HG02678 (cell line): ENCODE results near the gene TUG1.

Source experiments
- ATAC-seq: cut with Tn5 transposase; IDR thresholded peaks from one replicate; pipeline ENCODE4 v1.9.1; 2021; ENCODE audit warnings: mild to moderate bottlenecking, moderate library complexity; ENCODE audit not compliant: unreplicated experiment

TUG1 gene

DNA sequence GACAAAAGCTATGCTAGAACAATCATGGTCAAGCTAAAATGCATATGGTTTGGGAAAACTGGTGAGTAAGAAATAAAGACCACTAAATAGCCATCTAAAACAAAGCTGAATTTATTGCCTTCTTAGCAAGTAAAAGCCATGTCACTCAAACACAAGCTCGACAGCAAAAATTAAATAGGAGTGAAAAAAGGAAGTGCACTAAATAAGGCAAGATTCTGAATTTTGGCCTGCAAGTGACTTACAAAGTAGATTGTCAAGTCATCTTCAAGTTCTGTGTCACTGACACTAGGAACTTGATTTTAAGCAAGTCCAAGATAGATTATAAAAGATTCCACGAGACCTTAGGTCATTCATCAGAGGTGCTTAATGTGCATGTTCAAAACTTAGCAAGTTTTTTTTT, 27.4 kb downstream of the TUG1 start:
- ATAC-seq, result no peak

- ATAC-seq, result no peak
These were observed 29.3 kb downstream of the TUG1 start for GRCh38 chr22:30998329-30998728.

DNA sequence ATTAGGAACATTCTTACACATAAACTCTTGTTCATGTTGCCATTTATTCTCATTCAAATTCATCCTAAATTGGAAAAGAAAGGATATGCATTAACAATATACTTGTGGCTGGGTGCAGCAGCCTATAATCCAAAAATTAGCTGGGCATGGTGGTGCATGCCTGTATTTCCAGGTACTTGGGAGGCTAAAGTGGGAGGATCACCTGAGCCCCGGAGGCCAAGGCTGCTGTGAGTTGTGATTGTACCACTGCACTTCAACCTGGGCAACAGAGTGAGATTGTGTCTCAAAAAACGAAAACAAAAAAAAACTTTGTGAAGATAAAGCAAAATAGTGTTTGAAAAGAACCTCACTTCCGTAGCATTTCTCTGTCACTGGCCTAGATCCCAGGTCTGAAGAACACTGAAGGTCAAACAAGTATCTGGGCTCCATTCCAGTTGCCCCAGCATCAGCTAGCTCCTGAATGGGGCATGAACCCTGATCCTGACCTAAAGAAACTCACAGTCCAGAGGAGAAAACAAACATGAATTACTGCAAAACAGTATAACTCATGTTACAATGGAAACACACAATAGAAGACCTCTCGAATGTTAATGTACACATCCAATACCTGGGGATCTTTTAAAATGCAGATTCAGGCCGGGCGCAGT, 32.2 kb downstream of the TUG1 start:
- ATAC-seq, result no peak

DNA sequence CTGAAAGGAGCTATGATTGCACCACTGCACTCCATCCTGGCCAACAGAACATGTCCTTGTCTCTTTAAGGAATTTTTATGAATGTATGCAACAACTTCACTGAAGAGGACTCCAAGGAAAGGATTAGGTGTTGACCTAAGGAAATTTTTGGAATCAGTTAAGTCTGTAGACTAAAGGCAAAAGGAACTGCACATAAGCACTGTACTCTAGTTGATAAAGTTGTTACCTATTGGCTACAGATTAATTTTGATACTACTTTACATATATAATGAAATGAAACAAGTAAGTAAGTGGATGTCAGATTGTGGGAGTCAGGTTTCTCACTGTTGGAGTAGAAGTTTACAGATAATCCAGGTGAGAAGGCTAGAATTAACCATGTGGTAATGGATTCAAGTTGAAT, 36.5 kb downstream of the TUG1 start:
- ATAC-seq, result no peak

DNA sequence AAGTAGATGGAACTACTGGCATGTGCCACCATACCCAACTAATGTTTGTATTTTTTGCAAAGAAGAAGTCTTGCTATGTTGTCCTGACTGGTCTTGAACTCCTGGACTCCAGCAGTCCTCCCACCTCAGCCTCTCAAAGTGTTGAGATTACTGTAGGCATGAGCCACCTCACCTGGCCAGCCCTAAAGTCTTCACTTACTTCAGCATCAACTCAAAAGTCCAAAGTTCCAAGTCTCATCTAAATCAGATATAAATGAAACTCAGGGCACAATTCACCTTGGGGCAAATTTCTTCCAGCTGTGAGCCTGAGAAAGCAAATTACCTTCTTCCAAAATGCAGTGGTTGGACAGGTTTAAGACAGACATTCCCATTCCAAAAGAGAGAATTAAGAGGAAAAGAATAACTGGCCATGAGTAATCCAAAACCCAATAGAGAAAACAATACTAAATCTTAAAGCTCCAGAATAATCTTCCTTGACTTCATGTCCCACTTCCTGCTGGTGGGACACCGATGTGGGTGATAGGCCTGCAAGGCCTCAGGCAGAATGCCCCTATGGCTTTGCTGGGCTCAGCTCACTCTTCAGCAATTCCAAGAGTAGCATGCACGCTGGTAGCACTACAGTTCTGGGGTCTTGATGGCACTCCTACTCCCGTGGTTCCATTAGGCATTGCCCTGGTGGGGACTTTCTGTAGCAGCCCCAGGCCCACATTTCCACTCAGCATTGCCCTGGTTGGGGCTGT, 50.3 kb downstream of the TUG1 start:
- no peak for ATAC-seq

DNA sequence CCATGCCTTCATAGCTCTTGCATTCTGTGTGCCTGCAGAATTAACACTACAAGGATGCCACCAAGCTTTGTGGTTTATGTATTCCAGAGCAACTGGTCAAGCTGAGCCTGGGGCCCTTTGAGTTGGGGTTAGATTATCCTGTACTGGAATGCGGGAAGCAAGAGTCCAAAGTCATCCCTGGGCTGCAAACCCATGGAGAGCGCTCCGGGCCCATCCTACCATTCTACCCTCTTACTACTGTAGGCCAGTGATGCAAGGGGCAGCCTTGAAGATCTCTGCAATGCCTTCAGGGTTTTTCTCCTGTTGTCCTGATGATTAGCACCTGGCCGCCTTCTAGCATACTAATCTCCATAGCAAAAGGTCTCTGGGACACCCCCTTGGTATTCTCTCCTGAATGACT, 51.3 kb downstream of the TUG1 start:
- no peak for ATAC-seq

- no peak for ATAC-seq
These were observed 53.5 kb downstream of the TUG1 start for GRCh38 chr22:31022516-31022915.
